Measurements from ENCODE around the gene BEST4. TPM values are rescaled to one million over a fixed set of nuclear protein-coding genes. Genes with fewer than 3 reads are reported as not detected.
"Not testable (repeated sequence)": the region's sequence is repeated elsewhere in the genome, so short reads cannot be mapped to it uniquely, and the experiment has no call there.

The BEST4 gene
- total RNA-seq, 1 donor from 2014 or later, result not detected

DNA sequence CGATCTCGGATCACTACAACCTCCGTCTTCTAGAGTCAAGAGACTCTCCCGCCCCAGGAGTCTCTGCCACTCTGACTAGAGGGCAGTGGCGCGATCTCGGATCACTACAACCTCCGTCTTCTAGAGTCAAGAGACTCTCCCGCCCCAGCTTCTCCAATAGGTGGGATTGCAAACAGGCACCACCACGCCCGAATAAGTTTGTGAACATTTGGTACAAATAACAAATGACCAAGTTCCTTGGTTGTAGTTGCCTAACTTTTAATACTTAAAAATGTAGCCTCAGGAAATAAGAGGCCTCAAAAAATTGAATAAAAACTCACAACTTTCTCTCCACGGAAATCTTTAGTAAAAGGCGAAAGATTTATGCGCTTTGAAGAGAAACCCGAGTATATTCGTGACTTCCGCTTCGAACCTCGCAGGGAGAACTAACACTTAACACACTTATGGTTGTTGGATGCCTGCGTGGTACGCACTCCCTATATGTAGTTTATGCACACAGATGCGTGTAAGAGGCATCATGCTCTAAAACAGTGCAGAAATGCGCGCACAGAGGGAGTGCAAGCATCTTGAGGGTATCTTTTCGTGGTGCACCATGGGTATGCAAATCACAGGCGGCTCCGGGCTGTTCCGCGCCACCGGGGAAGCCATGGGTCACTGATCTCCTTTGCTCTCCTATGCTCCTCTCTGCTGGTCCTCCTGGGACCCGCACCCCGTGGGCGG lies 31.8 kb upstream of the BEST4 start:
- DNase-seq (ENCODE audit: low read depth in 2 of 2), result peak; percentile 64 to 73

DNA sequence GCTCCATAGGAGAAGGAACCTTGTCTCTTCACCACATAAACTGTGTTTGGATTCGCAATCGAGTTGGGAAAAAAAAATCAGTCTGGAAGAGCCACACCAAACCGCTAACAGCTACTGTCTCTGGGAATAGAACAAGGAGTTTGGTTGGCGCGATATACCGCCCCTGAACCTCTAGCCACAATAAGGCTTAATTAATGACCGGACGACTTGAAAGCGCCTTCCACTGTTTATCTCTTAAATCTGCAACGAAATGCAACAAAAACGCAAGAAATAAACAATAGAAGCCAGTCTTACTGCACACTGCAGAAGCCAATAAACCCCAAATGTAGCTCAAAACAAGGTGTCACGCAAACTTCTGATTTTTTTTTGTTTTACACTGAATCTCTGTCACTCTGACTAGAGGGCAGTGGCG lies 31.2 kb upstream of the BEST4 start:
- peak in 1 of 2 donors; percentile 51 for DNase-seq (ENCODE audit: low read depth in 2 of 2)

DNA sequence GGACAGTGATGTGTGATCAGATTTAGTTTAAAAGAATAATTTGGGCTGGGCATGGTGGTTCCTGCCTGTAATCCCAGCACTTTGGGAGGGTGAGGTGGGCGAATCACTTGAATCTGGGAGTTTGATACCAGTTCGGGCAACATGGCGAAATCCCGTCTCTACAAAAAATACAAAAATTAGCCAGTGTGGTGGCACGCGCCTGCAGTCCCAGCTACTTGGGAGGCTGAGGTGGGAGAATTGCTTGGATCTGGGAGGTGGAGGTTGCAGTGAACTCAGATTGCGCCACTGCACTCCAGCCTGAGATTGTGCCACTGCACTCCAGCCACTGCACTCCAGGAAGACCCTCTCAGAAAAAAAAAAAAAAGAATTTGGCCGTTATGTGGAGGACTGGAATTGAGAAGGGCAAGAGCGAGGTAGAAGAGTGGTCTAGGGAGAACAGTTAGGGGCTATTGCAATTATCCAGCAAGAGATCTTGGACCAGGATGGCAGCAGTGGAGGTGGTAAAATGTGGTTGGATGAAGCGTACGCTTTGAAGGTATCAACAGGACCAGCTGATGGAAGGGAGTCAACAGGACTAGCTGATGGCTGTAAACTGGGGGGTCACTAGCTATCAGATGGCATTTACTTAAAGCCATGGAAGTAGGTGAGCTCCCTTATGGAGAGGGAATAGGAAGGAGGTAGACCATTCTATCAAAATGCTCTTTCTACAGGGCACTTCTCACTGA lies 30.0 kb upstream of the BEST4 start:
- DNase-seq (ENCODE audit: low read depth in 2 of 2), result no peak

DNA sequence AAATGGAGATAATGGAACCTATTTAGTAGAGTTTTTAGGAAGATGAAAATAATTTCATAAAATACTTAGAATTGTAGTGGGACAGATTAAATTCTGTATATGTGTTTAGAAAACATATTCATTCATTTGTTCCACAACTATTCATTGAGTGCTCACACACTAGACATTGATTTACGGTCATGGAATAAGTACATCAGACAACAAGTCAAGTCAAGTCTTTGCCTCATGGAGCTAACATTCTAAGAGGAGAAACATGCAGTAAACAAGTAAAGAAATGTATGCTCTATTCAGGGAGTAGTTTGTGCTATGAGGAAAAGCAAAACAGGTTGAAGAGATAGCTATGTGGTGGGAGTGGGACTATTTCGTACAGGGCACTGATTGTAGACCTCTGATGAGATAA lies 29.3 kb upstream of the BEST4 start:
- no peak for DNase-seq (ENCODE audit: low read depth in 2 of 2)

DNA sequence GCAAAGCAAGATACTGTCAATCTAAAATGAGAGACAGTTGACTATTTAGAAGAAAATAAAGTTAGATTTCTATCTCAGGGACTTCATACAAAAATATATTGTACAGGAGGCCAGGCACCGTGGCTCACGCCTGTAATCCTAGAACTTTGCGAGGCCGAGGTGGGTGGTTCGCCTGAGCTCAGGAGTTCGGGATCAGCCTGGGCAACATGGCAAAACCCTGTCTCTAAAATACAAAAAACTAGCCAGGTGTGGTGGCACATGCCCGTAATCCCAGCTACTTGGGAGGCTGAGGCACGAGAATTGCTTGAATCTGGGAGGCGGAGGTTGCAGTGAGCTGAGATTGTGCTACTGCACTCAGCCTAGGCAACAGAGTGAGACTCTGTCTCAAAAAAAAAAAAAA lies 28.0 kb upstream of the BEST4 start:
- DNase-seq (ENCODE audit: low read depth in 2 of 2), result not testable (repeated sequence)

- no peak for DNase-seq (ENCODE audit: low read depth in 2 of 2)
Observed at GRCh38 chr1:44812822-44813543, 25.0 kb upstream of the BEST4 start.

DNA sequence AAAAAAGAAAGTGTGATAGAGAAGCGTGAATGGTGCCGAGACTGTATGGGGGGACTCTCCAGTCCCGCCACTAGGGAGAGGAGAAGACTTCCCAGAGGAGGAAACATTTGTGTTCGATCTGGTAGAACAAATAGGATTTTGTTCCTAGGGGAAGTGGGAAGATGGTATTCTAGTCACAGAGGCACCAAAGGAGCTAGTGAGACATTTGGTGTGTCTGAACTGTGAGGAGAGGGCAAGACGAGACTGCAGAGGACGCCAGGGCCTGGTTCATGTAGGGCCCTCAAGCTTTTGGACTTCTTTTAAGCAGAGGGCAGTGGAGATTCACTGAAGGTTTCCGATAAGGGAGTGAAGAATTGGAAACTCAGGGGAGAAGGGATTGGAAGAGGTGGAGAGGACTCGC lies 23.3 kb upstream of the BEST4 start:
- no peak for DNase-seq (ENCODE audit: low read depth in 2 of 2)

GRCh38 chr1:44810762-44811105 lies 22.8 kb upstream of the BEST4 start:
- DNase-seq (ENCODE audit: low read depth in 2 of 2), result not testable (repeated sequence)

DNA sequence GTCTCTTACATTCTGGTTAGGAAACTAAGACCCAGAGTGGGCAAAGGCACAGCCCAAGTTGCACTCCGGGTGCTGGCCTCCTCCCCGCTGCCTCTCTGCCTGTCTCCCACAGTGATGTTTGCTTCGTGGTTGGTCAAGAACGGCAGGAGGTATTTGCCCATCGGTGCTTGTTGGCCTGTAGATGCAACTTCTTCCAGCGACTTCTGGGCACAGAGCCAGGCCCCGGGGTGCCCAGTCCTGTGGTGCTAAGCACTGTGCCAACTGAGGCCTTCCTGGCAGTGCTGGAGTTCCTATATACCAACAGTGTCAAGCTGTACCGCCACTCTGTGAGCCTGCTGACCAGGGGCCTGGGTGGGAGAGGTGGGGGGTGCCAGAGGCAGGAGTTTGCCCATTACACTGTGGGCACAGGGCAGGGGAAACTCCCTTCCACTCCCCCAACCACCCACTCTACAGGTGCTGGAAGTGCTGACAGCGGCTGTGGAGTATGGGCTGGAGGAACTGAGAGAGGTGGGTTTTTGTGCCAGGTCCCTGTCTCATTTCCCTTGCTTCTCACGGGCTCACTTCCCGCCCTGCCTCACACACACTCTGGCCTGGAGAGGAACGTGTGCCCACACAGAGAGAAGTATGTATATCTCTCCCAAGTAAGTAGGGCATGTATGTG lies 22.3 kb upstream of the BEST4 start:
- DNase-seq (ENCODE audit: low read depth in 2 of 2), result peak in 1 of 2 donors; percentile 43

DNA sequence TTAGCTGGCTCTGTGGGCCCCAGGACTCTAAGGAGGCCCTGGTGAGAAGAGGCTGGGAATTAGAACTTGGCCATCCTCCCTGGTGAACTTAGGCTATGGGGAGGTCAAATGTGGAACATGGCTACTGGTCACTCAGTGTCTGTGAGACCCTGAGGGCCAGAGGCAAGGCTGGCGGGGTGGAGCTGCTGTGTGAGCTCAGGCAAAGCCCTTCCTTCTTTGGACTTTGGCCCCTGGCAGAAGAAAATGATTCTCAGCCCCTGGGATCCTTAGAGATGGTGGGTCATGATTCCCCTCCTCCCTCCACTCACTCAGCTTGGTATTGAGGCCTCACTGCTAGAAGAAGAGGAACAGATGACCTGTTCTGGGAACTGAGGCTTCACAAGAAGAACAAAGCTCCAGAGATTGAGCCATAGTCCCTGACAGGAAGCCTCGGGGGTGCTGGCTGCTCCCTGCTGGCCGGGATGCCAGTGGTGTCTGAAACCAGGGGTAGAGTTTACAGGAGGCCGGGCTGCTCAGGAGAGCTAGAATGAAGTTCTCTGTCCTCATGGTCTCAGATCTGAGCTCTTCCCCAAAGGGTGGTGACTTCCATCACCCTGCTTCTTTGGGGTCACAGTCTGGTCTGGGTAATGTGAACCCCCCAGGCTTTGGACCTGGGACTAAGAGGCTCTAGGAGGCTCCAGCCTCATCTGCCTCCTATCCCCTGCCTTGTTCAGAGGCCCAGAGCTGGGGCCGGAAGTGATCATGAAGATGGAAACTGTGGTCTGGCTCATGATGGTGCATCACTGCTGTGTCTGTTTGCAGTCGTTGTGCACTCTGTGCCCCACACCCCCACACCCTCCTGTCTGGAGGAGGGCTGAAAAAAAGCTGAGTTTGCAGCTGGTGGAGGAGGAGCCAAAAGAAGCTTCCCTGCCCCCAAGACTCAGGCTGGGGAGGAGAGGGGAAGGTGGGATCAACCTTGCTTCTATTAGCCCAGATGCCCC lies 21.3 kb upstream of the BEST4 start:
- peak in 1 of 2 donors; percentile 59 for DNase-seq (ENCODE audit: low read depth in 2 of 2)

DNA sequence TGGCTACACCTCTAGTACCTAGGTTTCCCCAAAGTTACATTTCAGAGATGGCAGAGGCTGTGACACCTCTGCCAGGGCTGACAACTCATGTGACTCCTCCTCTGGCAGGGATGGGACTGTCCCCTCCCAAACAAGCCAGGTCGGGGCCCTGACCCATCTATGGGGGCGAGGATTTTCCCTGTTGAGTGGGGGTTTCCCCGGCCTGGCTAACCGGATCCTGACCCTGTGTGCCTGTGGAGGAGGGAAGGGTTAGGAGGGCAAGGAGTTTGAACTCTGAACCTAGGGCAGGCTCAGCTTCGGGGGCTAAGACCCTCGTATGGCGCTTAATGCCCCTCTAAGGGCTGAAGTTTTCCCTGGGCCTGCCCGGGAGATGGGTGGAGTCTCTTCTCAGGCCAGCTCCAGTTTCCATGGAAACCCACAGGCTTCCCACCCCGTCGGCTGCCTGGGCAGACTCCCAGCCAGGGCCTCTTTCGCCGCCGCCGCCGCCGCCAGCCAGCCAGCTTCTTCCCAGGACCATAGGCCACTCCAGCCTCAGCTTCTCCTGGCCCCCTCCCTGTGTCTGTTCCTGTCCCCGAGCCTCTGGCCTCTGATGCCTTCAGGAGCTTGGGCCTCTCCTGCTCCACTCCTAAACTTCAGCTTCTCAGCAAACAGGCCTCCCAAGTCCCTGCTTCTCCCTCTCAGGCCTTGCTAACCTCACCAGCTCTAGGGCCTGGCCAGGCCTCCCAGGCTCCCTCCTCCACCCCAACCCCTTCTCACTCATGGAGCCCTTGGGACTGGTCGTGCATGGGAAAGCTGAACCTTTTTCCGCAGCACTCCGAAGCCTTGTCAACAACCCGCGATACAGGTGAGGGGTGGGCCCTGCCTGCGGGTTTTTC lies 20.3 kb upstream of the BEST4 start, which contains the start of gene BTBD19:
BTBD19 (plus strand) TSS at position 461 of the 875 bp plus-strand sequence; CDS start at position 759, 298 bp downstream.
- peak; percentile 82 to 95 for DNase-seq (ENCODE audit: low read depth in 2 of 2)

GRCh38 chr1:44807364-44808062 lies 19.5 kb upstream of the BEST4 start:
- DNase-seq (ENCODE audit: low read depth in 2 of 2), result peak; percentile 100

GRCh38 chr1:44806704-44807363 lies 18.9 kb upstream of the BEST4 start, which contains the start of gene DYNLT4:
DYNLT4 (minus strand) TSS chr1:44807351; CDS start chr1:44806668, 683 bp downstream.
- DNase-seq (ENCODE audit: low read depth in 2 of 2), result no peak

DNA sequence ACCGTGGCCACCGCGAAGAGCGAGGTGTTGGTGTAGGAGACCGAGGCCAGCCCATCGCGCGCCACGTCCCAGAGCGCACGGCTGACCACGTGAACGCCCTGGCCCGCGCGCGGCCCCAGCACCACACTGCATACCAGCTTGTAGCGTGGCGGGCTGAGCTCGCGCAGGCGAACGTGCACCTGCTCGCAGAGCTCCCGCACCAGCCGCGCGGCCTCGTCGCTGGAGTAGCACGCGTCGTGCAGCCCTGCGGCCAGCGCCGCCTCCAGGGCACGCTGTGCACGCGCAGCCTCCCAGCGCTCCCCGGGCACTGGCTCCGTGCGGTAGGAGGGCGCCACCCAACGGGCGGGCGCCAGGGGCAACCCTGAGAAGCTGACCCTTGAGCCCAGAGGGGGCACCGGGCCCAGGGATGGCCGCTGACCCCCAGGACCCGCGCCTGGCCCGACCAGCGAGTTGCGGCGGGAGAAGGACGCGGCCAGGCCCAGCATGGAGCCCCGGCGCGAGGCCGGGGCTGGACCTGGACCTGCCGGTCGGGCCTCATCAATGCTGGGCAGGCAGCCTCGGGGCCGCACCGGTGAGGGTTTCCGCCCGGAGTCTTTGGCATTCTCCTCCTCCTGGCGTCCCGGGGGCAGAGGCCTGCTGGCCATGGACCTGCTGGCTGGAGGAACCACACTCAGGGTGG lies 18.2 kb upstream of the BEST4 start:
- no peak for DNase-seq (ENCODE audit: low read depth in 2 of 2)

DNA sequence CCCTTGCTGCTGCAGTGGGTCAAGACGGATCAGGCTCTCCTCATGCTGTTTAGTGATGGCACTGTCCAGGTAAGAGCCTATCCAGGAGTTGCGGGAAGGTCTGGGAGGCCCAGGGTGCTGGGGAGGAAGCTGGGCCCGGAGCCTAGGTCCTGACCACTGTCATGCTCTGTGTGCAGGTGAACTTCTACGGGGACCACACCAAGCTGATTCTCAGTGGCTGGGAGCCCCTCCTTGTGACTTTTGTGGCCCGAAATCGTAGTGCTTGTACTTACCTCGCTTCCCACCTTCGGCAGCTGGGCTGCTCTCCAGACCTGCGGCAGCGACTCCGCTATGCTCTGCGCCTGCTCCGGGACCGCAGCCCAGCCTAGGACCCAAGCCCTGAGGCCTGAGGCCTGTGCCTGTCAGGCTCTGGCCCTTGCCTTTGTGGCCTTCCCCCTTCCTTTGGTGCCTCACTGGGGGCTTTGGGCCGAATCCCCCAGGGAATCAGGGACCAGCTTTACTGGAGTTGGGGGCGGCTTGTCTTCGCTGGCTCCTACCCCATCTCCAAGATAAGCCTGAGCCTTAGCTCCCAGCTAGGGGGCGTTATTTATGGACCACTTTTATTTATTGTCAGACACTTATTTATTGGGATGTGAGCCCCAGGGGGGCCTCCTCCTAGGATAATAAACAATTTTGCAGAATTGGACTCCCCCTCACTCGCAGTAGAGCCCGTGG lies 17.5 kb upstream of the BEST4 start:
- no peak for DNase-seq (ENCODE audit: low read depth in 2 of 2)

GRCh38 chr1:44803312-44804095 lies 15.5 kb upstream of the BEST4 start:
- no peak for DNase-seq (ENCODE audit: low read depth in 2 of 2)

GRCh38 chr1:44803062-44803311 lies 15.0 kb upstream of the BEST4 start:
- no peak for DNase-seq (ENCODE audit: low read depth in 2 of 2)

Measured in dermis microvascular lymphatic vessel endothelial cell (primary cell).